DND-41 (cell line): Measurements from ENCODE around the gene SPATA31D4.

Experiments used
- ATAC-seq: fragments of 200-7000 bp; cut with Tn5 transposase; 3 replicates; pipeline ENCODE4 v1.9.1; 2021; ENCODE audit warnings: low read depth; ENCODE audit not compliant: insufficient read depth
- DNase-seq: peaks from one replicate; pipeline ENCODE4 v3.0.0-alpha.2; 2020
- H2AFZ ChIP-seq: 2 replicates; pipeline ENCODE4 v1.6.0; 2012; ENCODE audit warnings: low read depth, low read length
- H3K27ac ChIP-seq: 2 replicates; pipeline ENCODE4 v1.5.1; 2012; ENCODE audit warnings: low read length, inconsistent platforms
- H3K27me3 ChIP-seq: fragments of 200-600 bp; sonication (generic); 2 replicates; pipeline ENCODE4 v1.6.0; 2012; ENCODE audit warnings: low read length, mild to moderate bottlenecking, inconsistent platforms; ENCODE audit not compliant: insufficient read depth, poor library complexity
- H3K36me3 ChIP-seq: 2 replicates; pipeline ENCODE4 v1.5.1; 2012; ENCODE audit warnings: low read length, inconsistent platforms; ENCODE audit not compliant: insufficient read depth
- H3K4me1 ChIP-seq: 2 replicates; pipeline ENCODE4 v1.5.1; 2012; ENCODE audit warnings: mild to moderate bottlenecking, low read length; ENCODE audit not compliant: insufficient read depth
- H3K4me2 ChIP-seq: 2 replicates; pipeline ENCODE4 v1.6.0; 2012; ENCODE audit warnings: mild to moderate bottlenecking, moderate library complexity, low read length, inconsistent platforms; ENCODE audit not compliant: insufficient read depth
- H3K4me3 ChIP-seq, 2 experiments: fragments of 200-600 bp in 1 of 2; shearing (Covaris generic) in 1 of 2; 2 replicates each; pipeline ENCODE4 v1.5.1; 2012 to 2016; ENCODE audit warnings: inconsistent platforms in 2 of 2, low read length in 2 of 2, mild to moderate bottlenecking in 2 of 2, low read depth in 1 of 2, moderate library complexity in 1 of 2
- H3K79me2 ChIP-seq: 2 replicates; pipeline ENCODE4 v1.6.0; 2012; ENCODE audit warnings: low read length, inconsistent platforms; ENCODE audit not compliant: insufficient read depth
- H3K9ac ChIP-seq: 2 replicates; pipeline ENCODE4 v1.6.0; 2012; ENCODE audit warnings: low read depth, mild to moderate bottlenecking, inconsistent platforms, low read length, moderate library complexity
- H3K9me3 ChIP-seq: 2 replicates; pipeline ENCODE4 v1.5.1; 2012; ENCODE audit warnings: low read length, moderate library complexity, mild to moderate bottlenecking, inconsistent platforms; ENCODE audit not compliant: insufficient read depth, severe bottlenecking
- H4K20me1 ChIP-seq: 2 replicates; pipeline ENCODE4 v1.6.0; 2012; ENCODE audit warnings: low read length; ENCODE audit not compliant: insufficient read depth
- CTCF ChIP-seq: IDR thresholded peaks from 2 replicates; pipeline ENCODE4 v1.5.1; 2012; ENCODE audit warnings: borderline replicate concordance, low read length, moderate library complexity, mild to moderate bottlenecking; ENCODE audit not compliant: poor library complexity, severe bottlenecking; ENCODE audit errors: extremely low read depth
- EZH2 ChIP-seq: IDR thresholded peaks from 3 replicates; pipeline ENCODE4 v1.6.1; 2012; ENCODE audit warnings: borderline replicate concordance, low read depth, mild to moderate bottlenecking, moderate library complexity, low read length, inconsistent platforms; ENCODE audit not compliant: severe bottlenecking

The SPATA31D4 gene

GRCh38 chr9:81971727-81972126, 43.5 kb downstream of the SPATA31D4 start:
- Histone ChIP-seq H3K9me3 (no peaks in the 10 kb centered on the region), H3K36me3 (no peaks in the 10 kb centered on the region), H3K27ac (no peak overlapping the region), H4K20me1 (no peaks in the 10 kb centered on the region), H3K79me2 (no peaks in the 10 kb centered on the region), H2AFZ (no peak overlapping the region), H3K27me3 (no peaks in the 10 kb centered on the region), H3K9ac (no peak overlapping the region), H3K4me1 (no peaks in the 10 kb centered on the region), H3K4me2 (no peak overlapping the region), H3K4me3 (no peak overlapping the region)
- no peak for DNase-seq
- no peak for ATAC-seq
- no peak for TF ChIP-seq CTCF
- TF ChIP-seq EZH2: no peak

GRCh38 chr9:81974764-81975163, 46.5 kb downstream of the SPATA31D4 start:
- no peaks in the 10 kb centered on the region for H3K79me2 ChIP-seq
- H4K20me1 ChIP-seq: no peaks in the 10 kb centered on the region
- peaks cover 11% of the 10 kb centered on the region for H3K4me1 ChIP-seq
- H3K27ac ChIP-seq: no peak overlapping the region
- no peaks in the 10 kb centered on the region for H3K27me3 ChIP-seq
- no peaks in the 10 kb centered on the region for H3K9me3 ChIP-seq
- ATAC-seq (no peak), DNase-seq (no peak)
- H3K4me2 ChIP-seq: no peak overlapping the region
- H3K36me3 ChIP-seq: no peaks in the 10 kb centered on the region
- TF ChIP-seq EZH2 (no peak), CTCF (no peak)
- no peak overlapping the region for H3K4me3 ChIP-seq
- H2AFZ ChIP-seq: no peak overlapping the region; the same call in 1 of the 2 replicates
- H3K9ac ChIP-seq: no peak overlapping the region

GRCh38 chr9:81976351-81976750, 48.1 kb downstream of the SPATA31D4 start:
- Histone ChIP-seq H3K27ac (no peak overlapping the region), H3K4me3 (no peak overlapping the region), H3K27me3 (no peaks in the 10 kb centered on the region), H3K4me2 (no peak overlapping the region), H3K4me1 (peaks cover 13% of the 10 kb centered on the region), H4K20me1 (no peaks in the 10 kb centered on the region), H2AFZ (no peak overlapping the region), H3K9me3 (no peaks in the 10 kb centered on the region), H3K79me2 (no peaks in the 10 kb centered on the region), H3K36me3 (no peaks in the 10 kb centered on the region), H3K9ac (no peak overlapping the region)
- no peak for ATAC-seq
- TF ChIP-seq CTCF (no peak), EZH2 (no peak)
- DNase-seq: no peak

GRCh38 chr9:81979196-81979595, 51.0 kb downstream of the SPATA31D4 start:
- Histone ChIP-seq H3K4me3 (no peak overlapping the region), H3K36me3 (no peaks in the 10 kb centered on the region), H2AFZ (no peak overlapping the region), H3K4me1 (peaks cover 13% of the 10 kb centered on the region), H4K20me1 (no peaks in the 10 kb centered on the region), H3K27me3 (no peaks in the 10 kb centered on the region), H3K79me2 (no peaks in the 10 kb centered on the region), H3K9ac (no peak overlapping the region), H3K27ac (no peak overlapping the region), H3K9me3 (no peaks in the 10 kb centered on the region), H3K4me2 (no peak overlapping the region)
- no peak for ATAC-seq
- TF ChIP-seq EZH2 (no peak), CTCF (no peak)
- DNase-seq: no peak
